Effector CD8-positive, alpha-beta T cell (primary cell): Measurements from ENCODE around the gene MYRIP.
"Not testable (repeated sequence)": the region's sequence is repeated elsewhere in the genome, so short reads cannot be mapped to it uniquely, and the experiment has no call there.

Source experiments
- DNase-seq: peaks from one replicate; lab custom pipeline; 2025; lab: John Stamatoyannopoulos, UW

Gene MYRIP

GRCh38 chr3:39806820-39807219 lies 2.6 kb upstream of the MYRIP start:
- DNase-seq, result no peak

GRCh38 chr3:39808467-39809180 lies 785 bp upstream of the MYRIP start:
- no peak for DNase-seq

- DNase-seq, result no peak
Observed at GRCh38 chr3:39809995-39810595, 686 bp downstream of the MYRIP start.

- DNase-seq, result no peak
Observed at GRCh38 chr3:39810647-39811161, 1.3 kb downstream of the MYRIP start.

GRCh38 chr3:39811561-39811960 lies 2.2 kb downstream of the MYRIP start:
- no peak for DNase-seq

- DNase-seq, result no peak
Observed at GRCh38 chr3:39812537-39812936, 3.1 kb downstream of the MYRIP start.

GRCh38 chr3:39814007-39814406 lies 4.6 kb downstream of the MYRIP start:
- no peak for DNase-seq

- no peak for DNase-seq
Observed at GRCh38 chr3:39819899-39820298, 10.5 kb downstream of the MYRIP start.

- not testable (repeated sequence) for DNase-seq
Observed at GRCh38 chr3:39833764-39834163, 24.4 kb downstream of the MYRIP start.

- no peak for DNase-seq
Observed at GRCh38 chr3:39839484-39839883, 30.1 kb downstream of the MYRIP start.

GRCh38 chr3:39843440-39843839 lies 34.0 kb downstream of the MYRIP start:
- DNase-seq, result no peak

GRCh38 chr3:39848365-39848764 lies 39.0 kb downstream of the MYRIP start:
- no peak for DNase-seq

GRCh38 chr3:39849992-39850715 lies 40.7 kb downstream of the MYRIP start:
- DNase-seq, result no peak

- DNase-seq, result no peak
Observed at GRCh38 chr3:39850716-39851032, 41.3 kb downstream of the MYRIP start.

- DNase-seq, result no peak
Observed at GRCh38 chr3:39855517-39855916, 46.1 kb downstream of the MYRIP start.

GRCh38 chr3:39869890-39870289 lies 60.5 kb downstream of the MYRIP start:
- DNase-seq, result no peak

- DNase-seq, result no peak
Observed at GRCh38 chr3:39870706-39871105, 61.3 kb downstream of the MYRIP start.

- DNase-seq, result no peak
Observed at GRCh38 chr3:39879581-39879980, 70.2 kb downstream of the MYRIP start.

GRCh38 chr3:39882111-39882510 lies 72.7 kb downstream of the MYRIP start:
- no peak for DNase-seq

- DNase-seq, result no peak
Observed at GRCh38 chr3:39892068-39892467, 82.7 kb downstream of the MYRIP start.

- no peak for DNase-seq
Observed at GRCh38 chr3:39896184-39896583, 86.8 kb downstream of the MYRIP start.

- no peak for DNase-seq
Observed at GRCh38 chr3:39900462-39901002, 91.1 kb downstream of the MYRIP start.

- DNase-seq, result no peak
Observed at GRCh38 chr3:39903253-39903652, 93.8 kb downstream of the MYRIP start.
